ENCODE measurements around the gene CSNK1D.

CSNK1D gene

DNA sequence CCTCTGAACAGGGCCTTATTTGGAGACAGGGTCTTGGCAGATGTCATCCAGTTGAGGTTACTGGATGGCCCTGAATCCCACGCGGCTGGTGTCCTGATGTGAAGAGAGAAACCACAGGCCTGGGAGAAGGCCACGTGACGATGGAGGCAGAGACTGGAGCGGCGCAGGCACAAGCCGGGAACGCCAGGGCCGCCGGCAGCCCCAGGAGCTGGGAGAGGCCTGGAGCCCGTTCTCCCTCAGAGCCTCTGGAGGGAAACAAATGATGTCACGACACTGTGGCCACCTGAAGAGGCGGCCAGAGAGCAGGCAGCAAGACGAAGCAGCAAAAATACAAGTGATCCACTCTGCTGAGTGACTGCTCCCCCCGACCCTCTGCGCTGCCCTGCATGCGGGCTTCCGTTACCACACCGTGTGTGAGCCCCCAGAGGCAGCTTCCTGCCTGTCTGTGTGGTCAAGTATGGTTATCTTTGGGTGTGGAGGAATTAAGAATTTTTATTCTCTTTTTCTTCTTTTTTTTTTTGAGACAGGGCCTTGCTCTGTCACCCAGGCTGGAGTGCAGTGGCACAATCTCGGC is 32.3 kb upstream of the CSNK1D start:
- TF ChIP-seq, protein P1, sequence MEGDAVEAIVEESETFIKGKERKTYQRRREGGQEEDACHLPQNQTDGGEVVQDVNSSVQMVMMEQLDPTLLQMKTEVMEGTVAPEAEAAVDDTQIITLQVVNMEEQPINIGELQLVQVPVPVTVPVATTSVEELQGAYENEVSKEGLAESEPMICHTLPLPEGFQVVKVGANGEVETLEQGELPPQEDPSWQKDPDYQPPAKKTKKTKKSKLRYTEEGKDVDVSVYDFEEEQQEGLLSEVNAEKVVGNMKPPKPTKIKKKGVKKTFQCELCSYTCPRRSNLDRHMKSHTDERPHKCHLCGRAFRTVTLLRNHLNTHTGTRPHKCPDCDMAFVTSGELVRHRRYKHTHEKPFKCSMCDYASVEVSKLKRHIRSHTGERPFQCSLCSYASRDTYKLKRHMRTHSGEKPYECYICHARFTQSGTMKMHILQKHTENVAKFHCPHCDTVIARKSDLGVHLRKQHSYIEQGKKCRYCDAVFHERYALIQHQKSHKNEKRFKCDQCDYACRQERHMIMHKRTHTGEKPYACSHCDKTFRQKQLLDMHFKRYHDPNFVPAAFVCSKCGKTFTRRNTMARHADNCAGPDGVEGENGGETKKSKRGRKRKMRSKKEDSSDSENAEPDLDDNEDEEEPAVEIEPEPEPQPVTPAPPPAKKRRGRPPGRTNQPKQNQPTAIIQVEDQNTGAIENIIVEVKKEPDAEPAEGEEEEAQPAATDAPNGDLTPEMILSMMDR (conservative IDR thresholded peaks at IDR 0.05; ENCODE audit: low read depth, low read length) = no peak
- no peak overlapping the region for H3K4me3 ChIP-seq (ENCODE audit: low read length)
- DNase-seq (ENCODE audit: low read depth) = no peak

DNA sequence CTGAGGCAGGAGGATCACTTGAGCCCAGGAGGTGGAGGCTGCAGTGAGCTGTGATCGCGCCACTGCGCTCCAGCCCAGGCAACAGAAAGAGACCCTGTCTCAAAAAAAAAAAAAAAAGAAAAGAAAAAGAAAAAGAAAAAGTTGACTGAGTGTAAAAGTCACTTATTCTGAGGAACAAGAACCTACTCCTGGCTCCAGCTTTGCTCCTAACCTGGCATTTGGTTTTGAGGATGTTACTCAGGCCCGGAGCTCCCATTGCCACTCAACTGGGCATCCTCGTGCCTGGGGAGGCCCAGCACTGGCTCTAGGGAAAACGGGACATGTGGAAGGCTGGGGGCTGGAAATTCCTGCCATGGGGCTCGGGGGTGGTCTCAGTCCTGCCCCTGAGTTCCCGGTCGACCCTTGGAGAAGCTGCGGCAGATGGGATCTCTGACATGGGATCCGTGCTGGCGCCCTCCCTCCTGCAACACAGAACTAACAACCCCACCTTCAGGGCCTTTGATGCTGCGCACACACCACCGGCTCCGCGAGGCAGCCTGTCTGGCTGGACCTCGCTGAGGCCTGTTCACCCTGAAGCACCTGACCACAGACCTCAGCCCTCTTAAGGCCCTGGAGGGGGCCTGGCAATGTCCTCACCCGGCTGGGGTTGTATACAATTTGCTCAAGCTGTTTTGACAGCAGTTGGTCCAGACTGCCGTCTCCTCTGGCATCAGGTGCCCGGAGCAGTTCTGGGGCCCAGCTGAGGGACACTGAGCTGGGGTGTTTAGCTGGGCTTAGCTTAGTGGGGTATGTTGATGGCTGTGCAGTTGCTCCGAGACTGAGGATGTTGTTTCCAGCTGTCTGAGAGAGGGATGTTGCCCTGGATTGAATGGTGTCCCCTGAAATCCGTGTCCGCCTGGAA is 31.6 kb upstream of the CSNK1D start:
- H3K4me3 ChIP-seq (ENCODE audit: low read length) = no peak overlapping the region
- TF ChIP-seq, protein P1 (conservative IDR thresholded peaks at IDR 0.05; ENCODE audit: low read depth, low read length) = no peak
- DNase-seq (ENCODE audit: low read depth) = no peak

DNA sequence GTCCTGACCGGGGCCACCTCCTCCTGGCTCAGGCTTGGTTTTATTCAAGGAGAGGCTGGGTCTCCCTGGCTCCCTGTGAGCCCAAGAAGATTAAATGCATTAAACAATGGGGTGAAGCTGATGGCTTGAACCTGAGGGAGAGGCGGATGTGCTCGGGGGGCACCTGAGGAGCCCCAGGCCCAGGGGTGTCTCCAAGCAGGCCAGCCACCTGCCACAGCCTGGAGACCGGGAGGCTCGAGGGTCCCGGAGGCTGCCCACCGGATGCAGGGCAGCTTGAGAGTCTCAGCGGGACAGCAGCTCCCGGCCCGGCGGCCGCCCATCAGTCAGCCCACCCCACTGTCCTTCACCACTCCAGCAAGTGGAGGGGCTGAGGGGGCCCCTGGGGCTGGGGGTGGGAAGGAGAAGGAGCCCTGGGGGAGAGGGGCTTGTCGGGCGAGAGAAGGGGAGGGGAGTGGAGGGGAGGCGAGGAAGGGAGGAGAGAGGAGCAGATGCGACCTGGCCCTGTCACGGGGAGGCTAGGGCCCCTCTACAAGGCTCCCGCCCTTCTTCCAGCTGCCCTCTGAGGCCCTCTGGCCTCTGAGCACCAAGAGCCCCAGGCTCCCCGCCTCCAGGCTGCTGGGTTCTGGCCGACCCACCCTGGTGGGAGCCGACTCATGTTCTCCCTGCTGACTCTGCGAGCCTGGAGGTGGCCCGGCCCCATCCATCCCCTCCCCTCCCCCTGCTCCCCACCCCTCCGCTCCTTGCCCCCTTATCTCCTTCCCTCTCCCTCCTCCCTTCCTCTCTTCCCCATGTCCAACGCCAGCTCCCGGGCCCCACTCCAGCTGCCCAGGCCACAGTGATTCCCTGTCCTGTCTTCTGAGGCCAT is 30.7 kb upstream of the CSNK1D start:
- TF ChIP-seq, protein P1 (conservative IDR thresholded peaks at IDR 0.05; ENCODE audit: low read depth, low read length) = no peak
- DNase-seq (ENCODE audit: low read depth) = no peak
- H3K4me3 ChIP-seq (ENCODE audit: low read length) = no peak overlapping the region

DNA sequence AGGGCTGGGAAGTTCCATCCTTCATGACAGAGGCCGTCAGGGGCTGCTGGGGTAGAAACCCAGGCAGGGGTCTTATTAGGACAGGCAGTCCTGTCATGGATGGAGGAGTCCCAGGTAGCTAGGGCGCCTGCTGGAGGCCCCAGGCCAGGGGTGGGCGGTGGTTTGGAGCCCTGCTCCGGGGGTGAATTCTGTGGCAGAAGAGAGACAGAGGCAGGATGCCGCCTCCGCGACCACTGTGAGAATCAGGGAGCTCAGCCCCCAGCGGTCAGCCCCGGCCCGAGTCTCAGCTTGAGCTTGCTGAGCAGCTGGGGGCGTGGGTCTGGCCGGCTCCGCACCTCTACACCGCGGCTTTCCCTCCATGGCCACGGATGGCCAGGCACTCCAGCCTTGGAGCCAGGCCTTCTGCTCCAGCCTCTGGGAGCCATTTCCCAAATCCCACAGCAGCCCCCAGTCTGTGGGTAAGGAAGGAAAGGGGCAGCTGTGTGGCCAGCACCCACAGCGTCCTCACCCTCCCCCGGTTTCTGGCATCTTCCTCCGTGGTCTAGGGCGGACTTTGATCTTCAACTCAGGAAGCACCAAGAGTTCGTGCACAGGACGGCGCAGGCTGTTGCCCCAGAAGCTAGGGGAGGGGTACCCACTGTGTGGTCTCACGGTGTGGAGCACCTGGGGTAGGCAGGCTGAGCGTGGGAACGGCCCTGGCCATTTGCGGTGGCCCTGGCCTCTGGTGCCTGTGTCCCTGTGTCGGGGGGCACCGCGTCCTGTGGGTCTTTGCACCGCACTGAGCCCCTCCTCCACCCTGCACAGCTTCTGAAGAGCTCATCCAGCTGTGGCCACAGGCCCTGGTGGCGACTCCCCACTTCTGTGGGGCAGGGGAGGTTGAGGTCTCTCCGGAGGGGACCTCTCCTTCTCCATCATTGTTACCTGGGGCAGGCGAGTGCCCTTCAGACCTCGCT is 29.8 kb upstream of the CSNK1D start:
- DNase-seq (ENCODE audit: low read depth) = no peak
- H3K4me3 ChIP-seq (ENCODE audit: low read length) = no peak overlapping the region
- TF ChIP-seq, protein P1 (conservative IDR thresholded peaks at IDR 0.05; ENCODE audit: low read depth, low read length) = no peak

DNA sequence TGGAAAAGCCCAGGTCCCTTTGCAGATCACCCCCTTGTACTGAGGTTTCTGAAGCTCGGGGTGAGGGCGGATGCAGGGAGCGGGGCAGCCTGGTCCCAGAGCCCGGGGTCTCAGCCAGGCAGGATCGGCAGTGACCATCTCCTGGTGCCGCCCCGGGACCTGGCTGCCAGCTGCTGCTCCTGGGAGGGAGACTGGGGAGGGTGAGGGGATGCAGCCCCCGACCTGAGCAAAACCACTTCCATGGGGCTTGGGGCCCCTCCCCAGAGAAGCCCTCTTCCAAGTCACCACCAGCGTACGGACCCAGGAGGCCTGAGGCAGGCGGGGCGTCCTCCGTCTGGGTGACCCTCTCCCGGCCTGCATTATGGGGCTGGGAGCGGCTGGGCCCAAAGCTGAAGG is 29.1 kb upstream of the CSNK1D start:
- no peak for DNase-seq (ENCODE audit: low read depth)
- TF ChIP-seq, protein P1 (conservative IDR thresholded peaks at IDR 0.05; ENCODE audit: low read depth, low read length) = no peak
- no peak overlapping the region for H3K4me3 ChIP-seq (ENCODE audit: low read length)

DNA sequence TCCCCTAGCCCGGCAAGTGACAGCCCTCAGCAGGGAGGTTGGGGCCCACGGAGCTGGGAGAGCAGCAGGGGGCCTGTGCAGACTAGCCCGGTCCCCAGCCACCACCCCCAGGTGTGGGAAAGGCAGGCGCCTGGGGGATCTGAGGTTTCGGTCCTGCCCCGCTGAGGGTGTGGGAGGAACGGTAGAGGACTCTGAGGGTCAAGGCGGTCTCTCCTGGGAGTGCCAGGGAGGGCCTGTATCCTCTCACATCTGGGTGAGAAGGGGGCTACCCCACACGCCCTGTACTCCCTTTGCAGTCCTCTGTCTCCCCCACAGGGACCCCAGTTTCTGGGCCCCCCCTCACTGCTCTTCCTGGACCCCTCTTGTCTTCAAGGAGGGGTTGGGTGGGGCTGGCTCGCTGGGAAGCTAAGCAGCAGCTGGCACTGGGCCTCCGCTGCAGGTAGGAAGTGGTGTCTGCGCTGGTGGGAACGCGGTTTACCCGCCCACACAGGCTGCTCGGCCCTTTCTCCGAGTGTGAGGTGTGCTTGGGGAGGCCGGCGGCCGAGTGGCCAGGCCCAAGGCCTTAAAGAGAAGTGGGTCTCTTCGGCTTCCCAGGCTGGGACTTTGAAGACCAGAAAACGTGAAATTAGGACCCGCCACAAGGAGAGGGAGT is 28.5 kb upstream of the CSNK1D start:
- TF ChIP-seq, protein P1 (conservative IDR thresholded peaks at IDR 0.05; ENCODE audit: low read depth, low read length) = no peak
- no peak for DNase-seq (ENCODE audit: low read depth)
- H3K4me3 ChIP-seq (ENCODE audit: low read length) = no peak overlapping the region

Measured in retinal pigment epithelial cell (primary cell).